ENCODE measurements around the gene METTL16. TPM values are rescaled to one million over a fixed set of nuclear protein-coding genes. Genes with fewer than 3 reads are reported as not detected.

The METTL16 gene
- total and polyA plus RNA-seq, 2 of the 4 experiments (the other 2 are of a cell fraction), result 11.8 to 15.4 TPM

DNA sequence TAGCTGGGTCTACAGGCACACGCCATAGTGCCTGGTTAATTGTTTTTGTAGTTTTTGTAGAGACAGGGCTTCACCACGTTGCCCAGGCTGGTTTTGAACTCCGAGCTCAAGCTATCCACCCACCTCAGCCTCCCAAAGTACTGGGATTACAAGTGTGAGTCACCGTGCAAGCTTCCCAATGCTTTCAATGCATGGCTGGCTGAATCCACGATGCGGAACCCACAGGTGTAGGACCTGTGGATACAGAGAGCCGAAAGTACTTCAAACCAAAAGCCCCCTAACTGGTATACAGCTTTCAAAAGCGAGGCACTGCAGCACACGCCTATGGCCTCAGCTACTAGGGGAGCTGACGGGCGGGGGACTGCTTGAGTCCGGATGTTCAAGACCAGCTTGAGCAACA, 44.8 kb downstream of the METTL16 start:
- CTCF ChIA-PET, result no interaction called here
- no peak overlapping the region for H3K9ac ChIP-seq (ENCODE audit: low read depth, low read length)
- peaks cover 2% of the 10 kb centered on the region; the same call in 1 of the 2 replicates for H3K4me1 ChIP-seq (ENCODE audit: control insufficient read depth, insufficient read depth, low read length)
- peaks cover 0 to 5% of the 10 kb centered on the region in 2 experiments; a peak in 2 of 4 replicates for H3K79me1 ChIP-seq (ENCODE audit: low read depth in 1 of 2, low read length in 2 of 2)
- DNase-seq (no peak), ATAC-seq (ENCODE audit: low read depth) (no peak)
- no peak overlapping the region for H2AFZ ChIP-seq (replicated peaks; ENCODE audit: low read length, poor library complexity)
- no peak overlapping the region for H2AK9ac ChIP-seq (replicated peaks; ENCODE audit: low read depth, low read length, poor library complexity)
- H2AK5ac ChIP-seq (ENCODE audit: low read depth, low read length), result no peak overlapping the region
- H2BK5ac ChIP-seq (ENCODE audit: low read depth, low read length, poor library complexity, severe bottlenecking), result no peak overlapping the region
- peaks cover 7% of the 10 kb centered on the region for H3K9me1 ChIP-seq (ENCODE audit: insufficient read depth, low read length)
- H3K27me3 ChIP-seq (ENCODE audit: control insufficient read depth, insufficient read depth, low read length), result no peaks in the 10 kb centered on the region
- H3K14ac ChIP-seq (replicated peaks; ENCODE audit: low read depth, low read length), result no peak overlapping the region
- H3K27ac ChIP-seq (ENCODE audit: insufficient read depth, low read length), result no peak overlapping the region
- peaks cover 17% of the 10 kb centered on the region for H3K36me3 ChIP-seq (ENCODE audit: control insufficient read depth, insufficient read depth, low read length)
- no peak overlapping the region for H4K8ac ChIP-seq (ENCODE audit: low read depth in 2 of 2, low read length in 2 of 2)
- no peak overlapping the region for H2BK20ac ChIP-seq (ENCODE audit: low read depth, low read length)
- in situ Hi-C loops (cut with MboI; ENCODE audit: low sequenced_read_pairs) (no loop called here), intact Hi-C loops (cut with micrococcal nuclease) (no loop called here), dilution Hi-C loops (cut with HindIII; ENCODE audit: low sequenced_read_pairs, unreplicated experiment) (no loop called here)
- H3K4me2 ChIP-seq (ENCODE audit: low read depth, low read length), result no peak overlapping the region
- POLR2A ChIA-PET (ENCODE audit: unreplicated experiment), result no interaction called here
- H4K5ac ChIP-seq (ENCODE audit: low read depth, low read length), result no peak overlapping the region
- TF ChIP-seq, protein P1, sequence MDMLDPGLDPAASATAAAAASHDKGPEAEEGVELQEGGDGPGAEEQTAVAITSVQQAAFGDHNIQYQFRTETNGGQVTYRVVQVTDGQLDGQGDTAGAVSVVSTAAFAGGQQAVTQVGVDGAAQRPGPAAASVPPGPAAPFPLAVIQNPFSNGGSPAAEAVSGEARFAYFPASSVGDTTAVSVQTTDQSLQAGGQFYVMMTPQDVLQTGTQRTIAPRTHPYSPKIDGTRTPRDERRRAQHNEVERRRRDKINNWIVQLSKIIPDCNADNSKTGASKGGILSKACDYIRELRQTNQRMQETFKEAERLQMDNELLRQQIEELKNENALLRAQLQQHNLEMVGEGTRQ (IDR thresholded peaks at IDR 0.05; ENCODE audit: low read depth, low read length), result no peak
- TF ChIP-seq RFX5 (IDR thresholded peaks at IDR 0.05; ENCODE audit: low read depth, low read length) (no peak), MAZ (IDR thresholded peaks at IDR 0.05; ENCODE audit: borderline replicate concordance, low read depth, low read length) (no peak), FOS (IDR thresholded peaks at IDR 0.05; ENCODE audit: low read depth, low read length) (no peak), CTCF (conservative IDR thresholded peaks at IDR 0.05; ENCODE audit: low read depth, low read length) (no peak), SMC3 (IDR thresholded peaks at IDR 0.05; ENCODE audit: low read depth, low read length) (no peak), CEBPB (IDR thresholded peaks at IDR 0.05; ENCODE audit: low read depth, low read length) (no peak), NFE2L2 (IDR thresholded peaks at IDR 0.05; ENCODE audit: low read depth, low read length) (no peak), BHLHE40 (IDR thresholded peaks at IDR 0.05; ENCODE audit: low read depth, low read length) (no peak), MXI1 (IDR thresholded peaks at IDR 0.05; ENCODE audit: borderline replicate concordance, low read depth, low read length) (no peak), RCOR1 (IDR thresholded peaks at IDR 0.05; ENCODE audit: insufficient replicate concordance, low read length) (no peak), CHD1 (IDR thresholded peaks at IDR 0.05; ENCODE audit: low read depth, low read length) (no peak), RAD21 (IDR thresholded peaks at IDR 0.05; ENCODE audit: low read length) (no peak), POLR2A (IDR thresholded peaks at IDR 0.05; ENCODE audit: low read depth, low read length) (no peak), MAFK (IDR thresholded peaks at IDR 0.05; ENCODE audit: low read depth, low read length) (no peak)
- TF ChIP-seq, protein P2, sequence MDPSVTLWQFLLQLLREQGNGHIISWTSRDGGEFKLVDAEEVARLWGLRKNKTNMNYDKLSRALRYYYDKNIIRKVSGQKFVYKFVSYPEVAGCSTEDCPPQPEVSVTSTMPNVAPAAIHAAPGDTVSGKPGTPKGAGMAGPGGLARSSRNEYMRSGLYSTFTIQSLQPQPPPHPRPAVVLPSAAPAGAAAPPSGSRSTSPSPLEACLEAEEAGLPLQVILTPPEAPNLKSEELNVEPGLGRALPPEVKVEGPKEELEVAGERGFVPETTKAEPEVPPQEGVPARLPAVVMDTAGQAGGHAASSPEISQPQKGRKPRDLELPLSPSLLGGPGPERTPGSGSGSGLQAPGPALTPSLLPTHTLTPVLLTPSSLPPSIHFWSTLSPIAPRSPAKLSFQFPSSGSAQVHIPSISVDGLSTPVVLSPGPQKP (IDR thresholded peaks at IDR 0.05; ENCODE audit: borderline replicate concordance, low read depth, low read length), result no peak
- H3K18ac ChIP-seq (ENCODE audit: low read depth, low read length), result no peak overlapping the region
- no peak overlapping the region for H3K56ac ChIP-seq (ENCODE audit: extremely low read depth, insufficient read depth, low read length)
- H3K4me3 ChIP-seq (ENCODE audit: insufficient read depth, low read depth, low read length), result no peak overlapping the region
- H4K91ac ChIP-seq (ENCODE audit: insufficient read depth, low read depth, low read length), result no peak overlapping the region
- H2BK120ac ChIP-seq (ENCODE audit: low read depth, low read length), result no peak overlapping the region
- H3K9me3 ChIP-seq (ENCODE audit: control insufficient read depth, insufficient read depth, low read length), result no peaks in the 10 kb centered on the region
- H4K20me1 ChIP-seq (ENCODE audit: insufficient read depth, low read length), result peaks cover 12% of the 10 kb centered on the region; the same call in 1 of the 2 replicates
- H3K4ac ChIP-seq (ENCODE audit: low read depth, low read length), result no peak overlapping the region
- no peak overlapping the region for H2BK15ac ChIP-seq (ENCODE audit: low read depth, low read length)
- no TSS peak for BruUV-seq (replicated peaks)
- WGBS, 2 experiments (ENCODE audit: extremely low coverage in 2 of 2, insufficient read length in 1 of 2), result 100% methylated on average over 1 of the region's 12 CpGs; no CpG with 5 or more reads in 1 of the 2 experiments
- H3K23ac ChIP-seq (ENCODE audit: low read depth, low read length), result no peak overlapping the region
